Measurements from ENCODE around the gene ZDHHC18. TPM values are rescaled to one million over a fixed set of nuclear protein-coding genes. Genes with fewer than 3 reads are reported as not detected.
"Not testable (repeated sequence)": the region's sequence is repeated elsewhere in the genome, so short reads cannot be mapped to it uniquely, and the experiment has no call there.

ZDHHC18 gene
- total and polyA plus RNA-seq, 5 experiments from 2014 or later = 4.6 to 37.4 (median 17.2) TPM

- Mint-ChIP-seq H3K36me3 (peaks cover 0 to 8% (median 0%) of the 10 kb centered on the region in 3 donors), H3K27ac (peak overlapping the region; percentile 84 to 100 (median 97)), H3K4me3 (peak overlapping the region; percentile 91 to 96 (median 94)), H3K9me3 (no peaks in the 10 kb centered on the region), H3K27me3 (no peaks in the 10 kb centered on the region), H3K4me1 (peaks cover 40 to 72% (median 68%) of the 10 kb centered on the region in 4 donors)
- POLR2A ChIA-PET = interaction anchor here (0.7 to 1.1 kb wide), 2 partner anchors 63 to 279 kb away, joined by 3 to 4 read pairs; partner anchors contain the start of gene GPN2
- DNase-seq (no peak), ATAC-seq (no peak)
These were observed 667 bp downstream of the ZDHHC18 start for GRCh38 chr1:26827106-26827604.

GRCh38 chr1:26827663-26828062 is 1.2 kb downstream of the ZDHHC18 start:
- H3K27me3 Mint-ChIP-seq = no peaks in the 10 kb centered on the region
- no peak for ATAC-seq
- POLR2A ChIA-PET = interaction anchor here (0.7 to 0.9 kb wide), 2 partner anchors 10 to 280 kb away, joined by 3 read pairs; no protein-coding TSS in a partner anchor
- H3K9me3 Mint-ChIP-seq = no peaks in the 10 kb centered on the region
- peaks cover 45 to 75% (median 72%) of the 10 kb centered on the region in 4 donors for H3K4me1 Mint-ChIP-seq
- H3K36me3 Mint-ChIP-seq = peaks cover 0 to 13% (median 0%) of the 10 kb centered on the region in 3 donors
- H3K27ac Mint-ChIP-seq = peak overlapping the region; percentile 84 to 100 (median 97)
- peak overlapping the region; percentile 91 to 96 (median 94) for H3K4me3 Mint-ChIP-seq
- no peak for DNase-seq

- DNase-seq (peak in 1 of 10 donors; percentile 33), ATAC-seq (no peak)
- H3K9me3 Mint-ChIP-seq = no peaks in the 10 kb centered on the region
- POLR2A ChIA-PET = interaction anchor here (0.9 kb wide), 3 partner anchors 9 to 136 kb away, joined by 3 to 4 read pairs (median 3); no protein-coding TSS in a partner anchor
- H3K27me3 Mint-ChIP-seq = peaks cover 0 to under 1% (median 0%) of the 10 kb centered on the region in 5 donors
- H3K4me3 Mint-ChIP-seq = peak overlapping the region; percentile 91 to 96 (median 94)
- peaks cover 0 to 19% (median 0%) of the 10 kb centered on the region in 3 donors for H3K36me3 Mint-ChIP-seq
- peak overlapping the region; percentile 84 to 100 (median 98) for H3K27ac Mint-ChIP-seq
- peaks cover 50 to 76% (median 74%) of the 10 kb centered on the region in 4 donors for H3K4me1 Mint-ChIP-seq
These were observed 2.0 kb downstream of the ZDHHC18 start for GRCh38 chr1:26828411-26828991.

DNA sequence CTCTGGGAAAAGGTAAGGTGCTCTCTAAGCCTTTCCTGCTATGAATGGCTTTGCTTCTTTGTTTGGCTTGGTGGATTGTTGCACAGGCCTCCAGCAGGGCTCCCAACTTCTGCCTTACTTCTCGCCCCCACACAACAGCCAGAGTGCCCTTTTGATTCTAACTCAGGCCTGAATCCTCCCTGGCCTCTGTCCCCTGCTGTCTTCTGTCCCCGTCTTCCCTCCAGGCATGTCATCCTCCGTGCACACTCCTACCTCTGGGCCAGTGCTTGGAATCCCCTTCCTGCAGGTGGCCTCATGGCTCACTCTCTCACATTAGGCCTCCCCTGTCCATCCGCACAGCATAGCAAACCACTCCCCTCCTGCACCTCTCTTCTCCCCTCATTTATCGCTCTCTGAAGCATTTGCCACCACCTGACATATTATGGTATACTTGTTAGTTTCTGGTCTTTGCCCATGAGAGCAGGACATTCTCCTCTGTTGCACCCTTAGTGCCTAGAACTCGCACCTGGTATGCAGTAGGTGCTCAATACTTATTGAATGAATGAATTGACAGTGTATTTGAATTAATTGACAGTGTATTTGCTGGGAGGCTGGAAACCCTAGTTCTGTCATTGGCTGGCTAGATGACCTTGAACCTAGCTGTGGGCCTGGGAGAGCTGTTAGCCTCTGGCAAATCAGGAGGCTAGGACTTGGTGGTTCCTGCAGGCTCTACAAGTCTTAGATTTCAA is 2.9 kb downstream of the ZDHHC18 start:
- H3K4me3 Mint-ChIP-seq = peak overlapping the region; percentile 91 to 96 (median 94)
- H3K27ac Mint-ChIP-seq = peak overlapping the region; percentile 84 to 100 (median 98)
- POLR2A ChIA-PET = interaction anchor here (1.3 kb wide), 1 partner anchor 21 kb away, joined by 3 read pairs; no protein-coding TSS in a partner anchor
- no peak for ATAC-seq
- H3K9me3 Mint-ChIP-seq = no peaks in the 10 kb centered on the region
- DNase-seq = no peak
- H3K27me3 Mint-ChIP-seq = peaks cover 0 to 2% (median 0%) of the 10 kb centered on the region in 5 donors
- H3K4me1 Mint-ChIP-seq = peaks cover 57 to 84% (median 82%) of the 10 kb centered on the region in 4 donors
- peaks cover 0 to 21% (median 0%) of the 10 kb centered on the region in 3 donors for H3K36me3 Mint-ChIP-seq

DNA sequence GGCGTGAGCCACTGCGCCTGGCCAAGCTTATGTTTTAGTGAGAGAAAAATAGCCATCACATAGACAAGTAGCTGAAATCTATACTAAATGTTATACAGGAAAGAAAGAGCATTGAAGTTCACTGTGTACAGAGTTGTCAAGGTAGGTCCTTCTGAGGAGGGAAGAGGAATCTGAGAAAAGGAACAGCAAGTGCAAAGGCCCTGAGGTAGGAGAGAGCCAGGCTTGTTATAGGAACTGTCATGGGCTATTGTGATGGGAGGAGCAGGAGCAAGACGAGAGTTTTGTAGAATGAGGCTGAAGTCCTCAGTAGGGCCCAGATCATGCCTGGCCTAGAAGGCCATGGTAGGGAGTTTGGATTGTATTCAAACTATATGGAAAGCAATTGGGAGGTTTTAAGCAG is 4.6 kb downstream of the ZDHHC18 start:
- no peaks in the 10 kb centered on the region for H3K9me3 Mint-ChIP-seq
- POLR2A ChIA-PET = interaction anchor here (0.5 to 3.0 kb wide), 3 partner anchors 11 to 34 kb away, joined by 3 to 28 read pairs (median 4); no protein-coding TSS in a partner anchor
- no peak for ATAC-seq
- DNase-seq = no peak
- H3K36me3 Mint-ChIP-seq = peaks cover 0 to 38% (median 3%) of the 10 kb centered on the region in 3 donors
- H3K27ac Mint-ChIP-seq = peak overlapping the region; percentile 94 to 100 (median 98)
- peak overlapping the region in 4 of 10 donors; percentile 1 to 65 (median 16) for H3K4me3 Mint-ChIP-seq
- H3K4me1 Mint-ChIP-seq = peaks cover 56 to 82% (median 80%) of the 10 kb centered on the region in 4 donors
- H3K27me3 Mint-ChIP-seq = peaks cover 0 to 2% (median 0%) of the 10 kb centered on the region in 5 donors

DNA sequence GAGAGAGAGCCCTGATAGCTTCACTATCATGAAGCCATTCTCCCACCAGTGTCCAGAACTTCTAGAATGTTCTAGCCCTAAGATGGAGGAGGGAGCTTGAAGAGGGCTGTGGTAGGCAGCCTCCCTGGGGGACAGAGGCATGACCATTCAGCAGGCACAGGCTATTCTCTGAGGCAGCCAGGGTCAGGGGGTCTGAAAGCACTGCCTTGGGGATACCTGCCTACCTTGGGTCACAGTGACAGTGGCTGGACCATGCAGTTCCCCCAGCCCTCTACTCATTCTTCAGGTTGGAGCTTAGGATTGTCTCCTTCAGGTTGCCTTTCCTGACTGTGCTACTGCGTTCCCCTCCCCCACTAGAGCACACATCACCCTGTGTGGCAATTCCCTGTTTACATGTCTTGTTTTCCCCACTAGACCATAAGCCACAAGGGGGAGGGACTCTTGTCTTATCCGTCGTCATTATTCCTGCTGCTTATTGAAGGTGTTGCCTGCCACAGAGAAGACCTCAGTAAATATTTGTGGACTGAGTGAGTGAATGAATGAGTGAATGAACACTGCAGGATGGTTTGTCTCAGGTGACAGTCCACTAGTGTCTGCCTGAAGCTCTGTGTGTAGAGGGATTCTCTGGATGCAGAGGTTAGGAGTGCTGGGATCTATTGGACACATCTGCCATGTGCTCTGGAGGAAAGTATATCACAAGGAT is 5.2 kb downstream of the ZDHHC18 start:
- ATAC-seq (no peak), DNase-seq (no peak)
- POLR2A ChIA-PET = interaction anchor here (2.9 to 3.0 kb wide), 2 partner anchors 11 to 43 kb away, joined by 16 to 28 read pairs; partner anchors contain the start of gene PIGV
- H3K4me3 Mint-ChIP-seq = peak overlapping the region in 5 of 10 donors; percentile 19 to 81 (median 30)
- H3K27me3 Mint-ChIP-seq = peaks cover 0 to 2% (median 0%) of the 10 kb centered on the region in 5 donors
- peak overlapping the region; percentile 97 to 100 (median 99) for H3K27ac Mint-ChIP-seq
- H3K36me3 Mint-ChIP-seq = peaks cover 0 to 45% (median 3%) of the 10 kb centered on the region in 3 donors
- peaks cover 55 to 81% (median 80%) of the 10 kb centered on the region in 4 donors for H3K4me1 Mint-ChIP-seq
- no peaks in the 10 kb centered on the region for H3K9me3 Mint-ChIP-seq

DNA sequence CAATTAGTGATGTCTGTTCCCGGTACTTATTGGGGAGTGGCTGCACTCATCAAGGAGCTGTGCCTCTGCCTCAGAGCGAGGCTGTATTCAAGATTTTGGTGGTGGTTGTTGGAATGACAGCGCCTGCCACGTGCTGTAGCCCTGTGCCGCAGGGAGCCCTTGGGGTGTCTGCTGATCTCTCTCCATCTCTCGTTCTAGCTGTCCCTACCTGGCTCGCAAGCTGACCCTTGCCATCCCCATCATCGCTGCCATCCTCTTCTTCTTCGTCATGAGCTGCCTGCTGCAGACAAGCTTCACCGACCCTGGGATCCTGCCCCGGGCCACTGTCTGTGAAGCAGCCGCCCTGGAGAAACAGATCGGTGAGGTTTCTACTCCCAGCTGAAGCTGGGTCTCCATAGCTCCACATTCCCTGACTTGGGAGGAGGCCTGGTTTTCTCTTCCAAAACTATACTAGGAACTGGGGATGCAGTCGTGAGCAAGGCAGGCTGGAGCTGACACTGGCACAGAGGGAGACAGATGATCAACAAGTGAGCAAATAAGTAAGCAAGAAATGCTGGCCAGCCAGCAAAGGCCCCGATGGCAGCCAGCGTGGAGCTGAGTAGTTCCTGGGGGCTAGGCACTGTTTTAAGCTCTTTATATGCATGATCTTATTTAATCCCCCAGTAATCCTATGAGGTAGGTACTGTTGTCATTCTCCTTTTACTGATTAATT is 5.9 kb downstream of the ZDHHC18 start:
- H3K27ac Mint-ChIP-seq = peak overlapping the region; percentile 97 to 100 (median 99)
- peaks cover 0 to 2% (median 0%) of the 10 kb centered on the region in 5 donors for H3K27me3 Mint-ChIP-seq
- ATAC-seq (no peak), DNase-seq (no peak)
- H3K9me3 Mint-ChIP-seq = no peaks in the 10 kb centered on the region
- H3K36me3 Mint-ChIP-seq = peaks cover 0 to 45% (median 3%) of the 10 kb centered on the region in 3 donors
- H3K4me1 Mint-ChIP-seq = peaks cover 53 to 79% (median 77%) of the 10 kb centered on the region in 4 donors
- H3K4me3 Mint-ChIP-seq = peak overlapping the region in 8 of 10 donors; percentile 32 to 90 (median 82)
- POLR2A ChIA-PET = interaction anchor here (0.5 to 3.0 kb wide), 4 partner anchors 12 to 44 kb away, joined by 3 to 28 read pairs (median 15); partner anchors contain the start of gene PIGV

GRCh38 chr1:26833432-26834405 is 7.2 kb downstream of the ZDHHC18 start:
- no peaks in the 10 kb centered on the region for H3K9me3 Mint-ChIP-seq
- POLR2A ChIA-PET = interaction anchor here (0.5 to 3.0 kb wide), 19 partner anchors 9 to 334 kb away, joined by 3 to 28 read pairs (median 4); partner anchors contain the start of genes GPATCH3, NUDC and PIGV
- peak overlapping the region; percentile 97 to 100 (median 99) for H3K27ac Mint-ChIP-seq
- DNase-seq (peak; percentile 74 to 94 (median 90)), ATAC-seq (peak; percentile 97 to 98)
- H3K36me3 Mint-ChIP-seq = peaks cover 0 to 58% (median 3%) of the 10 kb centered on the region in 3 donors
- H3K27me3 Mint-ChIP-seq = peaks cover 0 to 2% (median 0%) of the 10 kb centered on the region in 5 donors
- H3K4me3 Mint-ChIP-seq = peak overlapping the region; percentile 69 to 90 (median 81)
- H3K4me1 Mint-ChIP-seq = peaks cover 42 to 71% (median 69%) of the 10 kb centered on the region in 4 donors

DNA sequence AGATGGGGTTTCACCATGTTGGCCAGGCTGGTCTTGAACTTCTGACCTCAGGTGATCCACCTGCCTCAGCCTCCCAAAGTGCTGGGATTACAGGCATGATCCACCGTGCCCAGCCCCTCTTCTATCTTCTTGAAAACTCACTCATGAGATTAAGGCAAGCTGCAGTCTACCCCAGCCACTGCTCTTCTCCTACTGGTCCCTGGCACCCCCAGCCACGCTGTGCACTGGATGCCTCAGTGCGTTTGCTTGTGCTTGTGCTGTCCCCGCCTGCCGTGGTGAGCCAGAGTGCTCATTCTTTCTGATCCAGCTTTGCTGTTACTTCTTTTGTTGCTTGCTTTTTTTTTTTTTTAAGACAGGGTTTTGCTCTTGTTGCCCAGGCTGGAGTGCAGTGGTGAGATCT is 11.2 kb downstream of the ZDHHC18 start:
- not testable (repeated sequence) for ATAC-seq, H3K4me3 Mint-ChIP-seq, H3K27me3 Mint-ChIP-seq, DNase-seq, H3K9me3 Mint-ChIP-seq
- Mint-ChIP-seq H3K36me3 (peaks cover 0 to 77% (median 7%) of the 10 kb centered on the region in 3 donors), H3K27ac (peak overlapping the region in 5 of 10 donors; percentile 14 to 85 (median 56)), H3K4me1 (peaks cover 17 to 42% (median 32%) of the 10 kb centered on the region in 4 donors)
- POLR2A ChIA-PET = interaction anchor here (0.6 to 1.1 kb wide), 2 partner anchors 9 to 91 kb away, joined by 3 read pairs; no protein-coding TSS in a partner anchor

All from naive thymus-derived CD8-positive, alpha-beta T cell (primary cell).